Vagina (tissue), 2 donors: Measurements from ENCODE around the gene ZIC4.

ENCODE experiments used
- POLR2A ChIP-seq, 2 donors: fragments of 450-650 bp; IDR thresholded peaks; one replicate each; pipeline ENCODE4 v1.6.1; 2017; ENCODE audit warnings: antibody characterized with exemption in 2 of 2, mild to moderate bottlenecking in 2 of 2, moderate library complexity in 2 of 2
- POLR2AphosphoS5 ChIP-seq, 2 donors: sonication (generic); formaldehyde crosslinking; IDR thresholded peaks; one replicate each; pipeline ENCODE4 v1.9.0; 2017; ENCODE audit warnings: antibody characterized with exemption in 2 of 2, mild to moderate bottlenecking in 2 of 2, low read depth in 1 of 2; ENCODE audit not compliant: insufficient read depth in 1 of 2
- TF ChIP-seq, protein P1 (sequence below), 3 experiments: fragments of 450-650 bp in 2 of 3; fragments of 200-600 bp in 1 of 3; sonication (generic) in 1 of 3; IDR thresholded peaks; one replicate each; pipeline ENCODE4 v1.5.1; 2017 to 2019; ENCODE audit warnings: antibody characterized with exemption in 3 of 3, mild to moderate bottlenecking in 2 of 3, moderate library complexity in 2 of 3

DNA sequence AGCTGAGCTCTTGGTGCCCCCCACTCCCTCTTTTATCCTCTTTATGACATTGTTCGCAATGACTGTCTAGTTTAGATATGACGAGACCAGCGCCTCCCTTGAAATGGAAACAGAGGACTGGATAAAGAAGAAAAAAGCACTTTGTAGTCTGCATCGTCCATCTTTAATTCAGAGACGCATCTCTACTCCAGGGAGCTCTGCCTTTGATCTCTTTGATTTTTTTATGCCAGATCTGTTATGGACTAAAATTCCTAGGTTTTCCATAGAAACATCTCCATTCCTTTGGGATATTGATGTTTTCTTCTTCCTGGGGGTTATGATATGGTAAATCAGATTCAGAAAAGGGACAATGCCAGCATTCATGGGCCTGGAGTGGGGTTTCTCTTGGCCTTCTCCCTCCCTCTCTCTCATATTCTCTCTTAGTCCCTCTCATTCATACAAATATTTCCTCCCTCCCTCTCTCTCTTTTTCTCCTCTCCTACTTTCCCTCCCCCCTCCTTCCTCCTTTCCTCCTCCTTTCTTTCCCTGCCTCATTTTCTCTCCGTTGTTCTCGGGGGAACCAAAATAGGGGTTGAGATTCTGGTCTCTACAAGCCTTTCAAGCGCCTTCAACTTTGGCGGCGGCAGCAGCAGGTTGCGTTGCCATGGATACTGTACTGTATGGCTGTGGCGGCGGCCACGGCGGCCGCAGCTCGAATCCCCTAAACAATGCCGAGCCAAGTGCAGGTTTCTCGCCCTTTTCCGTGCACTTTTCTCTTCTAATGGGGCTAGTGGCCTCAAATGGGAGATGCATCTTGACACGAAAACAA, 45.5 kb downstream of the ZIC4 start:
- TF ChIP-seq, protein P1, sequence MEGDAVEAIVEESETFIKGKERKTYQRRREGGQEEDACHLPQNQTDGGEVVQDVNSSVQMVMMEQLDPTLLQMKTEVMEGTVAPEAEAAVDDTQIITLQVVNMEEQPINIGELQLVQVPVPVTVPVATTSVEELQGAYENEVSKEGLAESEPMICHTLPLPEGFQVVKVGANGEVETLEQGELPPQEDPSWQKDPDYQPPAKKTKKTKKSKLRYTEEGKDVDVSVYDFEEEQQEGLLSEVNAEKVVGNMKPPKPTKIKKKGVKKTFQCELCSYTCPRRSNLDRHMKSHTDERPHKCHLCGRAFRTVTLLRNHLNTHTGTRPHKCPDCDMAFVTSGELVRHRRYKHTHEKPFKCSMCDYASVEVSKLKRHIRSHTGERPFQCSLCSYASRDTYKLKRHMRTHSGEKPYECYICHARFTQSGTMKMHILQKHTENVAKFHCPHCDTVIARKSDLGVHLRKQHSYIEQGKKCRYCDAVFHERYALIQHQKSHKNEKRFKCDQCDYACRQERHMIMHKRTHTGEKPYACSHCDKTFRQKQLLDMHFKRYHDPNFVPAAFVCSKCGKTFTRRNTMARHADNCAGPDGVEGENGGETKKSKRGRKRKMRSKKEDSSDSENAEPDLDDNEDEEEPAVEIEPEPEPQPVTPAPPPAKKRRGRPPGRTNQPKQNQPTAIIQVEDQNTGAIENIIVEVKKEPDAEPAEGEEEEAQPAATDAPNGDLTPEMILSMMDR (IDR thresholded peaks at IDR 0.05) = no peak
- TF ChIP-seq POLR2A (IDR thresholded peaks at IDR 0.05) = no peak
- TF ChIP-seq POLR2AphosphoS5 (IDR thresholded peaks at IDR 0.05; ENCODE audit: insufficient read depth in 1 of 2, low read depth in 1 of 2) = no peak
